GM10248 (cell line): ENCODE data around the gene GASK1B.

Experiments used
- CTCF ChIA-PET: fragments of 300-600 bp; sonication (Branson Sonifier 250); formaldehyde crosslinking; extraction: SDS; loops from one replicate; lab custom pipeline; 2021; ENCODE audit warnings: antibody characterized with exemption; lab: Yijun Ruan, JAX
- POLR2A ChIA-PET: fragments of 350-650 bp; sonication (Branson Sonifier 250); formaldehyde crosslinking; extraction: SDS; loops from one replicate; lab custom pipeline; 2020; ENCODE audit warnings: antibody characterized with exemption; lab: Yijun Ruan, JAX
- DNase-seq: peaks from one replicate; pipeline ENCODE4 v3.0.0; 2012; ENCODE audit errors: extremely low spot score
- CTCF ChIP-seq: IDR thresholded peaks from 2 replicates; pipeline ENCODE4 v1.5.1; 2012; ENCODE audit warnings: mild to moderate bottlenecking, low read depth; ENCODE audit errors: extremely low read depth, missing control alignments, control extremely low read depth

Gene GASK1B

DNA sequence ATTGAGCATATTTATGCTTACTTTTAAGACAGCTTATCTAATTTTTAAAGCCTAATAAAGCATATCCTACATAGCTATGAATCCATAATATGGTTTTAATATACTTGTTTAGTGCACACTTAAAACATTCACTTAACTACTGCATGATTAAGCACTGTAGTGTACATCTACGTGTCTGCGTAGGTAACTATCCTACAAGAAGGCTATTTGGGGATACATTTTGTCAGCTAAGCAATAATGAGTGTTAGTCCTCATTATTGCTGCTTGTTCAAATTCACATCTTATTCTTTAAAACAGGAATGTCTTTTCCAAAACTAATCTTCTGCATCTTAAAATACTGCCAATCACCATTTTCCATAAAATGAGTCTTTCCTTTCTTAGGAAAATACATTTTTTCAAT lies 38.6 kb downstream of the GASK1B start:
- TF ChIP-seq CTCF = no peak
- no peak for DNase-seq
- CTCF ChIA-PET = interaction anchor here (1.0 kb wide), 1 partner anchor 56 kb away, joined by 3 read pairs; no protein-coding TSS in a partner anchor
- POLR2A ChIA-PET = no interaction called here

DNA sequence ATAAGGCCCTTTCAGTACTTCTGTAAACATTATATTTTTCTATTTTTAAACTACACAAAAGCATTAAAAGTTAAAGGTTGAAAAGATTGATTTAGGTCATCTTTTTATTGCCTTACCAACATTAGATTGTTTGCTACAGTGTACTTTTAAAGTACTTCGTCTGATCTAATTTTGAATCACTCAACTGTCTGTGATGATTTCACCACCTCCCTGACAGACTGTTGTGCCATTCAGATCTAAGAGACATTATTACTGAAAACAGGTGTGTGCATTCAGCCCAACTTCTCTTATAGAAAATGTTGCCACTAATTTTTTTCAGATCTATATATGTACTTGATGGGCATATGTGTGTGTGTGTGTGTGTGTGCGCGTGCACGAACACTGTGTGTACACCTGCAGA lies 39.3 kb downstream of the GASK1B start:
- no peak for DNase-seq
- CTCF ChIA-PET = interaction anchor here (1.0 kb wide), 1 partner anchor 56 kb away, joined by 3 read pairs; no protein-coding TSS in a partner anchor
- TF ChIP-seq CTCF = no peak
- POLR2A ChIA-PET = no interaction called here

GRCh38 chr4:158131027-158131426 lies 41.8 kb downstream of the GASK1B start:
- CTCF ChIA-PET = no interaction called here
- TF ChIP-seq CTCF = no peak
- POLR2A ChIA-PET = no interaction called here
- DNase-seq = no peak

DNA sequence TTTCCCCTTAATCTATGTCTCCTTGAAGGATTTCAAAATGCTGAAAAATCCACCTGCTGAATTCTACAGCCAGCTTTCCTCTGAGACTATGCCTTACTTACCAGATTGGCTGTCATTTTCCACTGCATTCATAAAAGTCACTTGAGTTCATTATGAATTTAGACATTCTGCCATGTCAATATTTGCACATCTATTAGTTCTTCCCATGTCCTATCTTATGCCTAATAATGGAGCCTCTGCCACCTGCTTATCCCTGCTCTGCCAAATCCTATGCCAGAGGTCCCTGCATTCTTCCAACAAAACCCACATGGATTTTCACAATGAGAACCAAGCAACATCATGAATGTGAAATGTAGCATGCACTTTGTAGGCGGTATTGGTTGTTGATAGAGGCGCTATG lies 42.6 kb downstream of the GASK1B start:
- CTCF ChIA-PET = interaction anchor here (0.9 kb wide), 1 partner anchor 9 kb away, joined by 3 read pairs; no protein-coding TSS in a partner anchor

DNA sequence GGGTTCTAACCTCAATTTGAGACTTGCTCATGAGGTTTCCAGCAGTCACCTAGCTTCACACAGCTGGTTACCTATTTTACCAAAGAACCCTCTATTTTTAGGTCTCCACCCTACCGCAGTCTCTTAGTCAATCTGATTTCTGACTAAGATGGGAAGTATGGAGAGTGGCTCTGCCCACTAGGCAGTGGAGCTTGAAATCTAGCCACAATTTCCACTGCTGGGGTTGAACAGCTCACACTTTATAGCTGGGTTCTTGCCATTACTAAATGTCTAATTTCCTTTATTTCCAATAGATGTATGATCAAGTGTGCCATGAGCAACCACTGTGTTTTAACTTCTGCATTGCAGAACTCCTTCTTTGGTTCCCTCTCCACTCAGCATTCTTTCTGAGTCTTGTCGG lies 43.1 kb downstream of the GASK1B start:
- no peak for DNase-seq
- ChIA-PET POLR2A (no interaction called here), CTCF (interaction anchor here (0.9 kb wide), 1 partner anchor 9 kb away, joined by 3 read pairs; no protein-coding TSS in a partner anchor)
- no peak for TF ChIP-seq CTCF

More for the DNA sequence above, 42.6 kb downstream of the GASK1B start:
- no peak for DNase-seq
- POLR2A ChIA-PET = no interaction called here
- TF ChIP-seq CTCF = no peak

DNA sequence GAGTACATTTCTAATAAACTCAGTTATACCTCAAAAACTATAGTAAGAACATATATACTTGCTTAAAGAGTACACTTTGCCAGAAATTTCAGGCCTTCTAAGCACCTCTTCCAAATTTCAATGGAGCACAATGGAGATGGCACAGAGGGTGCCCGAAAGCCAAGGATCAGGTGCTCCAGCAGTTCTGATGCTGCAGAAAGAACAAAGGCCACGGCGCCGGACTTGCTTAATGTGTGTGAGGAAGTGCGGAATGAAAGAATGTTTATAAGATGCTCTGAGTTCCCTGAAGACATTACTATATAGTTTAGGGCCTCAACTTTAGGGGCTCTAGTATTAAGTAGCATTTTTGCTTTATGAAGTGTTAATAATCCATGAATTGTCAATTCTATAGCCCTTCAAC lies 44.3 kb downstream of the GASK1B start:
- ChIA-PET CTCF (no interaction called here), POLR2A (no interaction called here)
- no peak for DNase-seq
- no peak for TF ChIP-seq CTCF
